Measurements from ENCODE around the gene CCNA1. TPM values are rescaled to one million over a fixed set of nuclear protein-coding genes. Genes with fewer than 3 reads are reported as not detected.

The CCNA1 gene
- total RNA-seq, 1 experiment from 2014 or later: 18.3 TPM

GRCh38 chr13:36445891-36446351 lies 13.6 kb downstream of the CCNA1 start:
- no peak overlapping the region for H3K4me3 ChIP-seq (ENCODE audit: low read length)
- H3K4me2 ChIP-seq (ENCODE audit: low read length): peak overlapping the region; percentile 26
- no peak overlapping the region for H2AFZ ChIP-seq (ENCODE audit: low read length)
- ATAC-seq (peak; percentile 93), DNase-seq (peak; percentile 76)
- no peaks in the 10 kb centered on the region for H3K36me3 ChIP-seq (ENCODE audit: low read depth, low read length)
- no peaks in the 10 kb centered on the region for H4K20me1 ChIP-seq (ENCODE audit: low read length)
- no peaks in the 10 kb centered on the region for H3K27me3 ChIP-seq (ENCODE audit: low read length)
- no peaks in the 10 kb centered on the region for H3K9me2 ChIP-seq (replicated peaks; ENCODE audit: low read length)
- H3K9me3 ChIP-seq (ENCODE audit: low read length): no peaks in the 10 kb centered on the region
- POLR2A ChIA-PET (ENCODE audit: unreplicated experiment): no interaction called here
- H3F3A ChIP-seq (ENCODE audit: low read length, unreplicated experiment): no peaks in the 10 kb centered on the region
- no peaks in the 10 kb centered on the region for H3K79me2 ChIP-seq (ENCODE audit: low read length)
- H3K9ac ChIP-seq (ENCODE audit: low read length): no peak overlapping the region
- no peak for TF ChIP-seq CTCF (conservative IDR thresholded peaks at IDR 0.05; ENCODE audit: low read depth, low read length)
- TF ChIP-seq EZH2phosphoT487 (IDR thresholded peaks at IDR 0.05; ENCODE audit: borderline replicate concordance, low read length): no peak
- no peak for TF ChIP-seq EZH2 (IDR thresholded peaks at IDR 0.05; ENCODE audit: low read length, unreplicated experiment)
- intact Hi-C loops (cut with micrococcal nuclease): no loop called here
- H3K4me1 ChIP-seq (ENCODE audit: insufficient read depth, low read length): peaks cover 15% of the 10 kb centered on the region
- peak overlapping the region; percentile 78 for H3K27ac ChIP-seq (ENCODE audit: low read length)
- CTCF ChIA-PET: no interaction called here
- BruUV-seq (replicated peaks): no TSS peak

- Histone ChIP-seq H3K27me3 (ENCODE audit: low read length) (no peaks in the 10 kb centered on the region), H3K9me3 (ENCODE audit: low read length) (no peaks in the 10 kb centered on the region), H3K79me2 (ENCODE audit: low read length) (no peaks in the 10 kb centered on the region), H4K20me1 (ENCODE audit: low read length) (no peaks in the 10 kb centered on the region), H3K9ac (ENCODE audit: low read length) (no peak overlapping the region), H3K4me3 (ENCODE audit: low read length) (no peak overlapping the region), H2AFZ (ENCODE audit: low read length) (no peak overlapping the region), H3K4me1 (ENCODE audit: insufficient read depth, low read length) (peaks cover 15% of the 10 kb centered on the region), H3K36me3 (ENCODE audit: low read depth, low read length) (no peaks in the 10 kb centered on the region), H3K9me2 (replicated peaks; ENCODE audit: low read length) (no peaks in the 10 kb centered on the region), H3K27ac (ENCODE audit: low read length) (no peak overlapping the region), H3F3A (ENCODE audit: low read length, unreplicated experiment) (no peaks in the 10 kb centered on the region), H3K4me2 (ENCODE audit: low read length) (no peak overlapping the region)
- TF ChIP-seq EZH2 (IDR thresholded peaks at IDR 0.05; ENCODE audit: low read length, unreplicated experiment) (no peak), CTCF (conservative IDR thresholded peaks at IDR 0.05; ENCODE audit: low read depth, low read length) (no peak), EZH2phosphoT487 (IDR thresholded peaks at IDR 0.05; ENCODE audit: borderline replicate concordance, low read length) (no peak)
- no peak for DNase-seq
- ATAC-seq: no peak
- POLR2A ChIA-PET (ENCODE audit: unreplicated experiment): no interaction called here
- intact Hi-C loops (cut with micrococcal nuclease): no loop called here
- CTCF ChIA-PET: no interaction called here
- BruUV-seq (replicated peaks): no TSS peak
Observed at GRCh38 chr13:36447501-36447900, 15.2 kb downstream of the CCNA1 start.

- Histone ChIP-seq H4K20me1 (ENCODE audit: low read length) (no peaks in the 10 kb centered on the region), H3K4me3 (ENCODE audit: low read length) (no peak overlapping the region), H3K79me2 (ENCODE audit: low read length) (no peaks in the 10 kb centered on the region), H3K4me1 (ENCODE audit: insufficient read depth, low read length) (peaks cover 12% of the 10 kb centered on the region), H3K27ac (ENCODE audit: low read length) (no peak overlapping the region), H3K4me2 (ENCODE audit: low read length) (no peak overlapping the region), H3K9me3 (ENCODE audit: low read length) (no peaks in the 10 kb centered on the region), H3K9ac (ENCODE audit: low read length) (no peak overlapping the region), H3K9me2 (replicated peaks; ENCODE audit: low read length) (no peaks in the 10 kb centered on the region), H2AFZ (ENCODE audit: low read length) (no peak overlapping the region), H3F3A (ENCODE audit: low read length, unreplicated experiment) (no peaks in the 10 kb centered on the region), H3K27me3 (ENCODE audit: low read length) (no peaks in the 10 kb centered on the region), H3K36me3 (ENCODE audit: low read depth, low read length) (no peaks in the 10 kb centered on the region)
- intact Hi-C loops (cut with micrococcal nuclease): no loop called here
- ChIA-PET CTCF (no interaction called here), POLR2A (ENCODE audit: unreplicated experiment) (no interaction called here)
- ATAC-seq (no peak), DNase-seq (no peak)
- TF ChIP-seq CTCF (conservative IDR thresholded peaks at IDR 0.05; ENCODE audit: low read depth, low read length) (no peak), EZH2phosphoT487 (IDR thresholded peaks at IDR 0.05; ENCODE audit: borderline replicate concordance, low read length) (no peak), EZH2 (IDR thresholded peaks at IDR 0.05; ENCODE audit: low read length, unreplicated experiment) (no peak)
- BruUV-seq (replicated peaks): no TSS peak
Observed at GRCh38 chr13:36450534-36450933, 18.2 kb downstream of the CCNA1 start.
